ENCODE measurements around the gene PDSS2.
"Not testable (repeated sequence)": the region's sequence is repeated elsewhere in the genome, so short reads cannot be mapped to it uniquely, and the experiment has no call there.

PDSS2 gene

DNA sequence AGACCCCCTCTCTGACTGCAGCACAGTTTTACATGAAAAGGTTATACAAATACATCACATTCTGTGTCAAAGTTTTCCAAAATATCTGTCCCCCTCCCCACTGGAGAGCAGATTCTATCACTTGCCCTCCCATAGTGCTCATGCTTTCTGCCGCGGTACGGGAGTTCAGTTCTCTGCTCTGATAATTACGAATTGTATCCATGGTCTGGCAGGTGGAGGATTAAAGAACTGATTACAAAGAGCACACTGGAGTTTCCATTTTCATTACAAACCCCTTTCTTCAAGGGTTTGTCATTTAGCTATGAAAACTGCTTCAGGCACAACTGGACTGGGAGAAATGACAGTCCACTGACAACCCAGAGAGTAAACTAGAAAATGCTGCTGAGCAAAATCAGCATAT is 166.0 kb downstream of the PDSS2 start:
- Histone ChIP-seq H3K9me3 (no peaks in the 10 kb centered on the region), H3K36me3 (no peaks in the 10 kb centered on the region), H3K4me1 (ENCODE audit: control insufficient read depth in 1 of 2, insufficient read depth in 1 of 2, low read depth in 1 of 2, low read length in 1 of 2) (no peaks in the 10 kb centered on the region), H3K4me3 (ENCODE audit: low read depth in 1 of 2, low read length in 1 of 2) (no peak overlapping the region), H3K27me3 (no peaks in the 10 kb centered on the region), H3K27ac (no peak overlapping the region)
- TF ChIP-seq, protein P1, sequence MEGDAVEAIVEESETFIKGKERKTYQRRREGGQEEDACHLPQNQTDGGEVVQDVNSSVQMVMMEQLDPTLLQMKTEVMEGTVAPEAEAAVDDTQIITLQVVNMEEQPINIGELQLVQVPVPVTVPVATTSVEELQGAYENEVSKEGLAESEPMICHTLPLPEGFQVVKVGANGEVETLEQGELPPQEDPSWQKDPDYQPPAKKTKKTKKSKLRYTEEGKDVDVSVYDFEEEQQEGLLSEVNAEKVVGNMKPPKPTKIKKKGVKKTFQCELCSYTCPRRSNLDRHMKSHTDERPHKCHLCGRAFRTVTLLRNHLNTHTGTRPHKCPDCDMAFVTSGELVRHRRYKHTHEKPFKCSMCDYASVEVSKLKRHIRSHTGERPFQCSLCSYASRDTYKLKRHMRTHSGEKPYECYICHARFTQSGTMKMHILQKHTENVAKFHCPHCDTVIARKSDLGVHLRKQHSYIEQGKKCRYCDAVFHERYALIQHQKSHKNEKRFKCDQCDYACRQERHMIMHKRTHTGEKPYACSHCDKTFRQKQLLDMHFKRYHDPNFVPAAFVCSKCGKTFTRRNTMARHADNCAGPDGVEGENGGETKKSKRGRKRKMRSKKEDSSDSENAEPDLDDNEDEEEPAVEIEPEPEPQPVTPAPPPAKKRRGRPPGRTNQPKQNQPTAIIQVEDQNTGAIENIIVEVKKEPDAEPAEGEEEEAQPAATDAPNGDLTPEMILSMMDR (IDR thresholded peaks at IDR 0.05): no peak

GRCh38 chr6:107292715-107293271 is 166.6 kb downstream of the PDSS2 start:
- TF ChIP-seq, protein P1 (IDR thresholded peaks at IDR 0.05): no peak
- Histone ChIP-seq H3K4me1 (ENCODE audit: control insufficient read depth in 1 of 2, insufficient read depth in 1 of 2, low read depth in 1 of 2, low read length in 1 of 2) (no peaks in the 10 kb centered on the region), H3K36me3 (no peaks in the 10 kb centered on the region), H3K9me3 (no peaks in the 10 kb centered on the region), H3K27me3 (no peaks in the 10 kb centered on the region), H3K4me3 (ENCODE audit: low read depth in 1 of 2, low read length in 1 of 2) (no peak overlapping the region), H3K27ac (no peak overlapping the region)

DNA sequence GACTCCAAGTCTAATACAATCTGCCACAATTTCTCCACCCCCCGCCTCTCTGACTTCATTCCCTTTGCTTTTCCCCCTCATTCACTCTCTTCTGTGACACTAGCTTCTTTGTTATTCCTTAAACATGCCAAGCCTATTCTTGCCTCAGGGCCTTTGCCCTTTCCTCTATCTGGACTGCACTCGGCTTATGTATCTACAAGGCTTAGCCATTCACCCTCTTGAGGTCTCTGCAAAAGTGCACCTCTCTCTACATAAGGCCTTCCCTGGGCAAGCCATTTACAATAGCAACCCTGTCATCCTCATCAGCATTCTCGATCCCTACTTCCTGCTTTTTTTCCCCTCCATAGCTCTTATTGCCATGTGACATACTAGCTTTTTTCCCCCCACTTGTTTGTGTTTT is 168.9 kb downstream of the PDSS2 start:
- H3K27ac ChIP-seq: no peak overlapping the region
- no peaks in the 10 kb centered on the region for H3K27me3 ChIP-seq
- H3K36me3 ChIP-seq: no peaks in the 10 kb centered on the region
- no peaks in the 10 kb centered on the region for H3K9me3 ChIP-seq
- no peaks in the 10 kb centered on the region for H3K4me1 ChIP-seq (ENCODE audit: control insufficient read depth in 1 of 2, insufficient read depth in 1 of 2, low read depth in 1 of 2, low read length in 1 of 2)
- TF ChIP-seq, protein P1 (IDR thresholded peaks at IDR 0.05): no peak
- no peak overlapping the region for H3K4me3 ChIP-seq (ENCODE audit: low read depth in 1 of 2, low read length in 1 of 2)

DNA sequence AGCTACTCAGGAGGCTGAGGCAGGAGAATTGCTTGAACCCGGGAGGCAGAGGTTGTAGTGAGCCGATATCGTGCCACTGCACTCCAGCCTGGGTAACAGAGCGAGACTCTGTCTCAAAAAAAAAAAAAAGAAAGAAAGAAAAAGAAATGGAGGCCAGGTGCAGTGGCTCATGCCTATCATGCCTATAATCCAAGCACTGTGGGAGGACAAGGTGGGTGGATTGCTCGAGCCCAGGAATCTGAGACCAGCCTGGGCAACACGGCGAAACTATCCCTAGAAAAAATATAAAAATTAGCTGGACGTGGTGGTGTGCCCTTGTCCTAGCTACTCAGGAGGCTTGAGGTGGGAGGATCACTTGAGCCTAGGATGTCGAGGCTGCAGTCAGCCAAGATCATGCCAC is 170.1 kb downstream of the PDSS2 start:
- H3K36me3 ChIP-seq; H3K27me3 ChIP-seq; H3K4me3 ChIP-seq (ENCODE audit: low read depth in 1 of 2, low read length in 1 of 2); H3K27ac ChIP-seq; H3K4me1 ChIP-seq (ENCODE audit: control insufficient read depth in 1 of 2, insufficient read depth in 1 of 2, low read depth in 1 of 2, low read length in 1 of 2); H3K9me3 ChIP-seq: not testable (repeated sequence)

- H3K4me3 ChIP-seq (ENCODE audit: low read depth in 1 of 2, low read length in 1 of 2); H3K36me3 ChIP-seq; H3K9me3 ChIP-seq; H3K27me3 ChIP-seq; H3K4me1 ChIP-seq (ENCODE audit: control insufficient read depth in 1 of 2, insufficient read depth in 1 of 2, low read depth in 1 of 2, low read length in 1 of 2); H3K27ac ChIP-seq: not testable (repeated sequence)
These were observed 173.7 kb downstream of the PDSS2 start for GRCh38 chr6:107285683-107286082.

GRCh38 chr6:107284805-107285204 is 174.6 kb downstream of the PDSS2 start:
- no peaks in the 10 kb centered on the region for H3K9me3 ChIP-seq
- H3K36me3 ChIP-seq: no peaks in the 10 kb centered on the region
- H3K27me3 ChIP-seq: no peaks in the 10 kb centered on the region

More at GRCh38 chr6:107284805-107285204, 174.6 kb downstream of the PDSS2 start:
- TF ChIP-seq, protein P1 (IDR thresholded peaks at IDR 0.05): no peak
- H3K4me1 ChIP-seq (ENCODE audit: control insufficient read depth in 1 of 2, insufficient read depth in 1 of 2, low read depth in 1 of 2, low read length in 1 of 2): no peaks in the 10 kb centered on the region
- H3K27ac ChIP-seq: no peak overlapping the region
- H3K4me3 ChIP-seq (ENCODE audit: low read depth in 1 of 2, low read length in 1 of 2): no peak overlapping the region

All from neutrophil (primary cell).